H1 (cell line): ENCODE results near the gene GRAMD2A. TPM values are rescaled to one million over a fixed set of nuclear protein-coding genes. Genes with fewer than 3 reads are reported as not detected.

Experiments used
- CHD1 ChIP-seq: IDR thresholded peaks from 2 replicates; pipeline ENCODE4 v1.6.1; 2012; ENCODE audit warnings: low read depth, low read length, improper control_type of control experiment
- EP300 ChIP-seq, 2 experiments: IDR thresholded peaks; 1 replicate in 1 of 2; 2 replicates in 1 of 2; pipeline ENCODE4 v1.6.1; 2011 to 2012; ENCODE audit warnings: low read depth in 2 of 2, low read length in 2 of 2, mild to moderate bottlenecking in 2 of 2, borderline replicate concordance in 1 of 2, inconsistent platforms in 1 of 2, moderate library complexity in 1 of 2
- FOSL1 ChIP-seq: IDR thresholded peaks from 2 replicates; pipeline ENCODE4 v1.6.1; 2011; ENCODE audit warnings: mild to moderate bottlenecking, low read depth, low read length, moderate library complexity; ENCODE audit not compliant: insufficient read depth
- GTF2F1 ChIP-seq: IDR thresholded peaks from 2 replicates; pipeline ENCODE4 v1.6.1; 2012; ENCODE audit warnings: low read depth, low read length, improper control_type of control experiment, borderline replicate concordance
- HDAC2 ChIP-seq, 2 experiments: fragments of 300-600 bp in 1 of 2; sonication (generic) in 1 of 2; IDR thresholded peaks; 2 replicates each; pipeline ENCODE4 v1.6.1; 2011 to 2012; ENCODE audit warnings: low read depth in 2 of 2, low read length in 2 of 2, mild to moderate bottlenecking in 2 of 2, moderate library complexity in 2 of 2, borderline replicate concordance in 1 of 2, inconsistent platforms in 1 of 2
- KDM1A ChIP-seq: fragments of 200-600, 300-600 bp; sonication (generic); IDR thresholded peaks from 2 replicates; pipeline ENCODE4 v1.7.1; 2016; ENCODE audit warnings: mild to moderate bottlenecking, low read length, borderline replicate concordance
- PHF8 ChIP-seq: fragments of 200-600 bp; sonication (generic); conservative IDR thresholded peaks from 2 replicates; pipeline ENCODE4 v1.7.1; 2012; ENCODE audit warnings: low read depth, mild to moderate bottlenecking, inconsistent platforms, low read length, moderate library complexity
- RFX5 ChIP-seq: IDR thresholded peaks from 2 replicates; pipeline ENCODE4 v1.6.1; 2011; ENCODE audit warnings: low read depth, low read length, improper control_type of control experiment, borderline replicate concordance
- SAP30 ChIP-seq: fragments of 300-600 bp; sonication (generic); IDR thresholded peaks from 2 replicates; pipeline ENCODE4 v1.7.1; 2012; ENCODE audit warnings: low read length, moderate library complexity, mild to moderate bottlenecking, inconsistent platforms; ENCODE audit not compliant: insufficient read depth, insufficient replicate concordance
- SIRT6 ChIP-seq: IDR thresholded peaks from one replicate; pipeline ENCODE4 v1.7.1; 2012; ENCODE audit warnings: low read length, inconsistent platforms
- SP2 ChIP-seq: IDR thresholded peaks from 2 replicates; pipeline ENCODE4 v1.6.1; 2012; ENCODE audit warnings: mild to moderate bottlenecking, low read length, inconsistent platforms
- TAF7 ChIP-seq: optimal IDR thresholded peaks from 2 replicates; pipeline ENCODE3; 2011; ENCODE audit warnings: low read depth, mild to moderate bottlenecking, inconsistent platforms, low read length, moderate library complexity, borderline replicate concordance
- polyA plus RNA-seq, 7 experiments: library from polyadenylated mRNA; depleted of rRNA in 3 of 7; stranded (reverse) in 5 of 7; unstranded in 2 of 7; fragments of >200 nt in 5 of 7; fragments of 200-250 nt in 2 of 7; gene quantifications; 1 replicate in 5 of 7; 2 replicates in 1 of 7; 4 replicates in 1 of 7; pipeline versions ENCODE4 v1.2.1 to v1.2.3, GENCODE V29; 2011 to 2013; ENCODE audit warnings: missing spikeins in 2 of 7, mixed read lengths in 2 of 7
- total RNA-seq: library from RNA; stranded (reverse); fragmentation: NEBNext Ultra II Directional; extraction: Animal tissue kit (Norgen Biotek cat#: 25700); gene quantifications from 2 replicates; pipeline ENCODE4 v1.2.1, GENCODE V29; 2021
- TF ChIP-seq, protein P1 (sequence below): IDR thresholded peaks from 2 replicates; pipeline ENCODE4 v1.6.1; 2011; ENCODE audit warnings: low read length, improper control_type of control experiment
- TF ChIP-seq, protein P2 (sequence below): IDR thresholded peaks from 2 replicates; pipeline ENCODE4 v1.6.1; 2011; ENCODE audit warnings: low read depth, mild to moderate bottlenecking, low read length; ENCODE audit not compliant: insufficient read depth

The GRAMD2A gene
- total and polyA plus RNA-seq, 2 of the 8 experiments (the other 6 are each of a cell fraction or from before 2014, with no cell fraction given): 0.57 to 1.5 TPM

DNA sequence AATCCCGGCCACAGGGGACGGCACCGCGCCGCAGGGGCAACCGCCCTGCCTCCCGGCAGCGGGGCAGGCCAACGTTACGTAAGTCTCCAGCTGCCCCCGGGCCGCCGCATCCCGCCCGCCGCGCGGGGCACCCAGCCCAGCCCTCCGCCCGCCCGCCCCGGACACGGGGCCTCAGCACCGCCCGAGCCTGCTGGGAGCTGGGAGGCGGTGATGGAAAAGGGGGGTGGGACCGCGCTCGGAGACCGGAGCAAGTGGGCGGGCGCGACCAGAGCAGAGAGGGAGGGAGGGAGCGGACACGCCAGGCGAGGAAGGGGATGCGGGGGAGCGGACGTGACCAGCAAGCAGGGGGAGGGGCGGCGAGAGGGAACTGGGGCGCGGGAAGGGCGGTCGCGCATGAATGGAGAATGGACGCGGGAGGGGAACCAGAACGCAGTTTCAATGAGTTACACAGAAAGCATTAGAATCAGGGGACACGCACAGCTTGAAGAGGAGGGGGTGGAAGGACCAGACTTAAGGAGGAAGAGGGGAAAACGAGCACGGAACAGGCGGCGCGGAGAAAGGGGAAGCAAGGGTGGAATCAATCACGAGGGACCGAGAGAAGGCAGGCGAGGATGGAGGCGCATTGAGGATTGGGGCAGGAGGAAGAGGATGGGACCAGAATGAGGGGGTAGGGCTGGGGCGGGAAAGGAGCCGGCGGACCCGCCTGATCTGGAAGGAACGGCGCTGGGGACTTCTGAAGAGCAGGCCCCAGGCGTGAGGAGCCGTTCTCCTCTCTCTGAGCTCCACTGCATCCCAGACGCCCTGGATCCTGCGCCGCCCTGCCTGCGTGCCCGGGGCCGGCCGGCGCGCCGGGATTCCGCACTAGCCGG lies 32.8 kb upstream of the GRAMD2A start (continued):
- TF ChIP-seq EP300 (IDR thresholded peaks at IDR 0.05; ENCODE audit: borderline replicate concordance in 1 of 2, low read depth in 2 of 2, low read length in 2 of 2) (no peak), FOSL1 (no peak), SIRT6 (no peak), GTF2F1 (no peak), SAP30 (no peak), KDM1A (no peak), RFX5 (no peak), HDAC2 (IDR thresholded peaks at IDR 0.05; ENCODE audit: borderline replicate concordance in 1 of 2, low read depth in 2 of 2, low read length in 2 of 2) (no peak; a peak in 1 of 4 replicates), TAF7 (peak; percentile 64), PHF8 (no peak; the same call in none of the 2 replicates), CHD1 (0 out of 2 replicates have a peak, but pooled peaks have one; percentile 44), SP2 (no peak)
- TF ChIP-seq, protein P1, sequence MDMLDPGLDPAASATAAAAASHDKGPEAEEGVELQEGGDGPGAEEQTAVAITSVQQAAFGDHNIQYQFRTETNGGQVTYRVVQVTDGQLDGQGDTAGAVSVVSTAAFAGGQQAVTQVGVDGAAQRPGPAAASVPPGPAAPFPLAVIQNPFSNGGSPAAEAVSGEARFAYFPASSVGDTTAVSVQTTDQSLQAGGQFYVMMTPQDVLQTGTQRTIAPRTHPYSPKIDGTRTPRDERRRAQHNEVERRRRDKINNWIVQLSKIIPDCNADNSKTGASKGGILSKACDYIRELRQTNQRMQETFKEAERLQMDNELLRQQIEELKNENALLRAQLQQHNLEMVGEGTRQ: no peak
- TF ChIP-seq, protein P2, sequence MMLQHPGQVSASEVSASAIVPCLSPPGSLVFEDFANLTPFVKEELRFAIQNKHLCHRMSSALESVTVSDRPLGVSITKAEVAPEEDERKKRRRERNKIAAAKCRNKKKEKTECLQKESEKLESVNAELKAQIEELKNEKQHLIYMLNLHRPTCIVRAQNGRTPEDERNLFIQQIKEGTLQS: no peak
- TF ChIP-seq, all 59 proteins: peak for 8
